Kidney epithelial cell (primary cell): ENCODE measurements around the gene ELOVL4. TPM values are rescaled to one million over a fixed set of nuclear protein-coding genes. Genes with fewer than 3 reads are reported as not detected.

Experiments
- DNase-seq: peaks from one replicate; pipeline ENCODE4 v3.0.0-alpha.2; 2010; ENCODE audit warnings: low read depth
- H3K27me3 ChIP-seq: 2 replicates; pipeline ENCODE4 v1.6.0; 2011; ENCODE audit warnings: low read length; ENCODE audit not compliant: control insufficient read depth, insufficient read depth
- H3K36me3 ChIP-seq: 2 replicates; pipeline ENCODE4 v1.5.1; 2011; ENCODE audit warnings: low read length; ENCODE audit not compliant: control insufficient read depth, insufficient read depth
- H3K4me3 ChIP-seq: 2 replicates; pipeline ENCODE4 v1.5.1; 2011; ENCODE audit warnings: low read depth, mild to moderate bottlenecking, control low read depth, low read length
- total RNA-seq: library from RNA; depleted of rRNA; stranded (reverse); fragments of >200 nt; gene quantifications from 2 replicates; pipeline ENCODE4 v1.2.3, GENCODE V29; 2015
- TF ChIP-seq, protein P1 (sequence below): IDR thresholded peaks from 2 replicates; pipeline ENCODE4 v1.5.1; 2011; ENCODE audit warnings: mild to moderate bottlenecking, moderate library complexity, low read length, control low read depth, inconsistent platforms; ENCODE audit not compliant: insufficient read depth, poor library complexity, severe bottlenecking

The ELOVL4 gene
- total RNA-seq, 1 donor from 2014 or later = 2.8 TPM

DNA sequence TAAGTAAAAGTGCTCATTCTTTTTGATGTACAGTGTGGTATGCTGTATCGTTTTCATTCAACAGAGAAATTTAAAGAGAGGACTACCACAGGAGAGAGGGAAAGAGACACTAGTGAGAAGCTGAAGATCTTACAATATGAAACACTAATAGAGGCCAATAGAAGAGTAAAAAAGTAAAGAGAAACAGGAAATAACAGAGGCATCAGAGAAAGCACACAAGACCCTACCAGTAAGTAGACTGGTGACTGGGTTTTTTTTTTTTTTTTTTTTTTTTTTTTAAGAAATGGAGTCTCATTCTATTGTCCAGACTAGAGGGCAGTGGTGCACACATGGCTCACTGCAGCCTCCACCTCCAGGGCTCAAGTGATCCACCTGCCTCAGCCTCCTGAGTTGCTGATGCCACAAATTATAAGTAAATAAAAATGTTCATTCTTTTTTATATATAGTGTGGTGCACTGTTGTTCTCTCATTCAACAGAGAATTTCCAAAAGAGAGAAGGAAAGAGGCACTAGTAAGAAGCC, 18.8 kb downstream of the ELOVL4 start:
- no peaks in the 10 kb centered on the region for H3K36me3 ChIP-seq
- no peak for DNase-seq
- TF ChIP-seq, protein P1, sequence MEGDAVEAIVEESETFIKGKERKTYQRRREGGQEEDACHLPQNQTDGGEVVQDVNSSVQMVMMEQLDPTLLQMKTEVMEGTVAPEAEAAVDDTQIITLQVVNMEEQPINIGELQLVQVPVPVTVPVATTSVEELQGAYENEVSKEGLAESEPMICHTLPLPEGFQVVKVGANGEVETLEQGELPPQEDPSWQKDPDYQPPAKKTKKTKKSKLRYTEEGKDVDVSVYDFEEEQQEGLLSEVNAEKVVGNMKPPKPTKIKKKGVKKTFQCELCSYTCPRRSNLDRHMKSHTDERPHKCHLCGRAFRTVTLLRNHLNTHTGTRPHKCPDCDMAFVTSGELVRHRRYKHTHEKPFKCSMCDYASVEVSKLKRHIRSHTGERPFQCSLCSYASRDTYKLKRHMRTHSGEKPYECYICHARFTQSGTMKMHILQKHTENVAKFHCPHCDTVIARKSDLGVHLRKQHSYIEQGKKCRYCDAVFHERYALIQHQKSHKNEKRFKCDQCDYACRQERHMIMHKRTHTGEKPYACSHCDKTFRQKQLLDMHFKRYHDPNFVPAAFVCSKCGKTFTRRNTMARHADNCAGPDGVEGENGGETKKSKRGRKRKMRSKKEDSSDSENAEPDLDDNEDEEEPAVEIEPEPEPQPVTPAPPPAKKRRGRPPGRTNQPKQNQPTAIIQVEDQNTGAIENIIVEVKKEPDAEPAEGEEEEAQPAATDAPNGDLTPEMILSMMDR = no peak
- H3K27me3 ChIP-seq = no peaks in the 10 kb centered on the region
- H3K4me3 ChIP-seq = no peak overlapping the region

DNA sequence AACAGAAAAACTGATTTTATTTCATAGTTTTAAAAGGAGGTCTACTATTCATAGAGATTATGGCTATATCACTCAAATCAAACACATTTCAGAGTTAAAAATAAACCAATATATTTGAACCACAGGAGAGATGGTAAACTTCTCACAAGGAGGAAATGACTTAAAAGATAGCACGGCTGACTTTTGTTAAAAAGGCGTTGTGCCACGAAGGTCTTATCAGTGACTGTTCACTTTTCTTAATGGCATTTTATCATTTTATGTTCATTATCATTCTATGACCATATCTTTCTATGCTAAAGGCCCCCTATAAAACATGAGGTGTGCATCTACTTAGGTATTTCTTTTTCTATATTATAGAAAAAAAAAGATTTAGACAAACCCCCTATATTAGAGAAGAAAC, 19.6 kb downstream of the ELOVL4 start:
- no peak overlapping the region for H3K4me3 ChIP-seq
- no peaks in the 10 kb centered on the region for H3K36me3 ChIP-seq
- TF ChIP-seq, protein P1 = no peak
- no peaks in the 10 kb centered on the region for H3K27me3 ChIP-seq
- DNase-seq = no peak

DNA sequence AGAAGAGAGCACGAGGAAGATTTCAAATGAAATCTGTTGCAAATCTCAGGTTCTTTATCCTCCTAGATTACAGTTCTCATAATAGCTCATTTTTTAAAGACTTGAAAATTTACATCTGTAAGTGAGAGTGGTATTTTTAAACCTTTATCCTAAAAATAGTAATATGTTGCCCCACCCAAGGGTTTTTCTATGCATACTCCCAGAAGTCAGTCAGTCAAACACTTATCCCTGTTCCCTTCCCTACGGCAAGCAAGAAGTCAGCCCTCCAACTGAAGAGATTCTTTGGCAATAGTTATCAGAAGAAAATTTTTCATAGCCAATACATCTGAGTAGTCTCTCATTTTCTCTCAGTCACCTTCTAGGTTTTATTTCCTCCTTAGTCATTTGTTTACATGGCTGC, 24.1 kb downstream of the ELOVL4 start:
- no peak for DNase-seq
- H3K4me3 ChIP-seq = no peak overlapping the region
- H3K27me3 ChIP-seq = no peaks in the 10 kb centered on the region
- no peaks in the 10 kb centered on the region for H3K36me3 ChIP-seq
- TF ChIP-seq, protein P1 = no peak

DNA sequence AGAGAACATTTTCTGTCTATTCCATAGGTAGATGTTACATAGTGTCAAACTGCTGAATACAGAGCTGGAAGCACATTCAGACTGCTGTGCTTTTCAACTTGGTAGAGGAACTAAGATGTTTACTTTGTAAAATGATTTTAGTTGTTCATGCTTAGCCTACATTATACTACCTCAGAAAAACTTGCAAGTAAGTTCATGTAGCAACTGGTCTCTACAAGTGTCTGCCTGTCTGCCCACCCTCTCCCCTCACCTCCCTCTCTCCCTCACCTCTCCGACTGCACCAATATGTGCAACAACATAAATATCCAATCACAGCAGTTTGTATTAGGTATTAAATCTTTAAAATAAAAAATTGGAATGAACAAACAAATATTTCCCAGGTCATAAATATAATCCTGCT, 25.3 kb downstream of the ELOVL4 start:
- no peaks in the 10 kb centered on the region for H3K27me3 ChIP-seq
- no peak overlapping the region for H3K4me3 ChIP-seq
- TF ChIP-seq, protein P1 = no peak
- DNase-seq = no peak
- H3K36me3 ChIP-seq = no peaks in the 10 kb centered on the region

DNA sequence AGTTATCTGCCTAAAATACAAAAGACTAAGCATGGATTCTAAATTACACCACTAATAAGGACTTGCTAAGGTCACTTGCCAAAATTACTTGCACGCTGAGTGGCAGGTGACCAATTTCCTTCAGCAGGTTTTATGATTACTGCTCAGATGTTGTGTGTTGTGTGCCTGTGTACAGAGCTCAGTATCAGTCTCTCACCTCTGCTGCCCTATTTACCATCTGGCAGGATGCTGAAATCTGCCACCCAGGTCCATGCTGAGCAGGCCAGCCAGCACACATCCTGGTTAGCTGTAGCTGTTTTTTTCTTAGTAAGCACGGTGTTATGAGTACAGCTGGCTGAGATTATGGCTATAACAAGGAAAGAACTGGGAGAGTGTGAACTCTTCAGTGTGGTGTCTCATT, 34.0 kb downstream of the ELOVL4 start:
- TF ChIP-seq, protein P1 = no peak
- Histone ChIP-seq H3K36me3 (no peaks in the 10 kb centered on the region), H3K27me3 (no peaks in the 10 kb centered on the region), H3K4me3 (no peak overlapping the region)
- no peak for DNase-seq

DNA sequence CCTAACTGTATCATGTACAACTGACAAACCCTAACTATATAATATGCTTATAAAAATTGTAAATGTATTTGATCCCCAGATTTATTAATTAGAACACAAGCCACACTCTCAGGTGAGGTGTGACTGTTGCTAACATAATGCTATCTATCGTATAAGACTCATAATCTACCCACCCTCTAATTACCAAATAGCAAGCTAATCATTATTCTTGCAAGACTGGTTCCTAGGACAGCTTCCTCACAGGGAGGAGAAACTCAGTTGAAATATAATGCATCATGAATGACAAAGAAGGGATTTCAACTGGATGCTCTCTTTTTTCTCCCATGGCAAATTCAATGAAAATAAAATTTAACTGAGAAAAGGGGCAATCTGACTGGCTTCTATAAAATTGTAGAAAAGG, 35.4 kb downstream of the ELOVL4 start:
- H3K36me3 ChIP-seq = no peaks in the 10 kb centered on the region
- no peak for DNase-seq
- no peak overlapping the region for H3K4me3 ChIP-seq
- H3K27me3 ChIP-seq = no peaks in the 10 kb centered on the region
- TF ChIP-seq, protein P1 = no peak
